SK-N-SH treated with all-trans-retinoic acid at 6 μM for 48 hours (cell line): Measurements from ENCODE around the gene ENO4.

Experiments
- ATAC-seq: fragments of 200-7000 bp; cut with Tn5 transposase; 3 replicates; pipeline ENCODE4 v1.9.1; 2020; ENCODE audit warnings: mild to moderate bottlenecking, moderate library complexity
- ARNTL ChIP-seq: fragments of 450-650 bp; formaldehyde crosslinking; IDR thresholded peaks from 2 replicates; pipeline ENCODE4 v1.5.0; 2020; ENCODE audit warnings: low read depth, mild to moderate bottlenecking, moderate library complexity, borderline replicate concordance
- BACH2 ChIP-seq: fragments of 250-450 bp; sonication (Bioruptor Pico); IDR thresholded peaks from 2 replicates; pipeline ENCODE4 v1.9.0; 2021; ENCODE audit warnings: mild to moderate bottlenecking, borderline replicate concordance
- ISL1 ChIP-seq: fragments of 250-450 bp; sonication (Bioruptor Pico); IDR thresholded peaks from 2 replicates; pipeline ENCODE4 v2.1.2; 2022; ENCODE audit warnings: mild to moderate bottlenecking, moderate library complexity
- OSR1 ChIP-seq: fragments of 250-450 bp; sonication (Bioruptor Pico); IDR thresholded peaks from 2 replicates; pipeline ENCODE4 v1.8.0; 2022; ENCODE audit warnings: moderate library complexity, mild to moderate bottlenecking, inconsistent platforms
- PPARA ChIP-seq: fragments of 250-450 bp; sonication (Bioruptor Pico); IDR thresholded peaks from 2 replicates; pipeline ENCODE4 v1.5.0; 2020; ENCODE audit warnings: mild to moderate bottlenecking, borderline replicate concordance
- RARB ChIP-seq: fragments of 250-450 bp; sonication (Bioruptor Pico); IDR thresholded peaks from 2 replicates; pipeline ENCODE4 v1.8.0; 2021; ENCODE audit warnings: mild to moderate bottlenecking, moderate library complexity
- TCF4 ChIP-seq: fragments of 250-450 bp; sonication (Bioruptor Pico); IDR thresholded peaks from 2 replicates; pipeline ENCODE4 v1.8.0; 2021; ENCODE audit warnings: mild to moderate bottlenecking, moderate library complexity, borderline replicate concordance
- TOX ChIP-seq: fragments of 250-450 bp; sonication (Bioruptor Pico); IDR thresholded peaks from 2 replicates; pipeline ENCODE4 v1.8.0; 2021; ENCODE audit warnings: mild to moderate bottlenecking, moderate library complexity, borderline replicate concordance
- ZC3H10 ChIP-seq: fragments of 250-450 bp; sonication (Bioruptor Pico); IDR thresholded peaks from 2 replicates; pipeline ENCODE4 v1.5.1; 2021; ENCODE audit warnings: mild to moderate bottlenecking, moderate library complexity
- ZFP3 ChIP-seq: fragments of 250-450 bp; sonication (Bioruptor Pico); IDR thresholded peaks from 2 replicates; pipeline ENCODE4 v1.5.0; 2020; ENCODE audit warnings: mild to moderate bottlenecking, moderate library complexity
- ZFP30 ChIP-seq: fragments of 450-650 bp; formaldehyde crosslinking; IDR thresholded peaks from 2 replicates; pipeline ENCODE4 v1.5.0; 2022; ENCODE audit warnings: mild to moderate bottlenecking, moderate library complexity
- ZNF565 ChIP-seq: fragments of 450-650 bp; formaldehyde crosslinking; conservative IDR thresholded peaks from 2 replicates; pipeline ENCODE4 v1.5.0; 2020; ENCODE audit warnings: low read depth, mild to moderate bottlenecking, moderate library complexity
- ZNF70 ChIP-seq: fragments of 450-650 bp; formaldehyde crosslinking; IDR thresholded peaks from 2 replicates; pipeline ENCODE4 v1.5.0; 2020; ENCODE audit warnings: mild to moderate bottlenecking, moderate library complexity
- ZNF8 ChIP-seq: fragments of 450-650 bp; formaldehyde crosslinking; IDR thresholded peaks from 2 replicates; pipeline ENCODE4 v1.5.0; 2020; ENCODE audit warnings: mild to moderate bottlenecking, moderate library complexity
- TF ChIP-seq, protein P1 (sequence below): fragments of 250-450 bp; sonication (Bioruptor Pico); IDR thresholded peaks from 2 replicates; pipeline ENCODE4 v1.8.0; 2021; ENCODE audit warnings: low read depth, mild to moderate bottlenecking, moderate library complexity, borderline replicate concordance
- TF ChIP-seq, protein P2 (sequence below): fragments of 250-450 bp; sonication (Bioruptor Pico); IDR thresholded peaks from 2 replicates; pipeline ENCODE4 v1.5.1; 2021; ENCODE audit warnings: mild to moderate bottlenecking, moderate library complexity
- TF ChIP-seq, protein P3 (sequence below): fragments of 250-450 bp; sonication (Bioruptor Pico); IDR thresholded peaks from 2 replicates; pipeline ENCODE4 v1.5.1; 2020; ENCODE audit warnings: low read depth, mild to moderate bottlenecking, moderate library complexity
- TF ChIP-seq, protein P4 (sequence below): fragments of 250-450 bp; sonication (Bioruptor Pico); IDR thresholded peaks from 2 replicates; pipeline ENCODE4 v1.8.0; 2020; ENCODE audit warnings: mild to moderate bottlenecking, moderate library complexity, borderline replicate concordance
- TF ChIP-seq, protein P5 (sequence below): fragments of 250-450 bp; sonication (Bioruptor Pico); IDR thresholded peaks from 2 replicates; pipeline ENCODE4 v1.5.0; 2020; ENCODE audit warnings: mild to moderate bottlenecking, moderate library complexity

The ENO4 gene

DNA sequence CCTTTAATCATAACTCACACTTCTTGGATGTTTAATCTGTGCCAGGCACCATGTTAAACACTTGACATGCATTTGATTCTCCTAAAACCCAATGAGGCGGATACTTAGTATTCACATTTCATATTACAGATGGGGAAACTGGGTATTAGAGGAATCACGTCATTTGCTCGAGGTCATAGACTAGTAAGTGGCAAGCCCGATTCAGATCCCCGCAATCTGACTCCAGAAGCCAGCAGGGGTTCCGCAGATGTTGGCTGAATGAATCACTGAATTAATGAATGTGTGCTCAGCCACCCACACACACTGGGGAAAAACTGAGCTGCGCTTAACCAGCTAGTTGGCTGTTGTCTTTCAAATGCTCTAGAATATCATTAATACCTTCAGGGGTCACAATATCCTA, 22.5 kb upstream of the ENO4 start:
- ATAC-seq, result no peak
- TF ChIP-seq ISL1 (CRISPR knock-in tag), result no peak
- TF ChIP-seq, protein P1, sequence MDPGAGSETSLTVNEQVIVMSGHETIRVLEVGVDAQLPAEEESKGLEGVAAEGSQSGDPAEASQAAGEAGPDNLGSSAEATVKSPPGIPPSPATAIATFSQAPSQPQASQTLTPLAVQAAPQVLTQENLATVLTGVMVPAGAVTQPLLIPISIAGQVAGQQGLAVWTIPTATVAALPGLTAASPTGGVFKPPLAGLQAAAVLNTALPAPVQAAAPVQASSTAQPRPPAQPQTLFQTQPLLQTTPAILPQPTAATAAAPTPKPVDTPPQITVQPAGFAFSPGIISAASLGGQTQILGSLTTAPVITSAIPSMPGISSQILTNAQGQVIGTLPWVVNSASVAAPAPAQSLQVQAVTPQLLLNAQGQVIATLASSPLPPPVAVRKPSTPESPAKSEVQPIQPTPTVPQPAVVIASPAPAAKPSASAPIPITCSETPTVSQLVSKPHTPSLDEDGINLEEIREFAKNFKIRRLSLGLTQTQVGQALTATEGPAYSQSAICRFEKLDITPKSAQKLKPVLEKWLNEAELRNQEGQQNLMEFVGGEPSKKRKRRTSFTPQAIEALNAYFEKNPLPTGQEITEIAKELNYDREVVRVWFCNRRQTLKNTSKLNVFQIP (CRISPR knock-in tag), result no peak
- TF ChIP-seq, protein P2, sequence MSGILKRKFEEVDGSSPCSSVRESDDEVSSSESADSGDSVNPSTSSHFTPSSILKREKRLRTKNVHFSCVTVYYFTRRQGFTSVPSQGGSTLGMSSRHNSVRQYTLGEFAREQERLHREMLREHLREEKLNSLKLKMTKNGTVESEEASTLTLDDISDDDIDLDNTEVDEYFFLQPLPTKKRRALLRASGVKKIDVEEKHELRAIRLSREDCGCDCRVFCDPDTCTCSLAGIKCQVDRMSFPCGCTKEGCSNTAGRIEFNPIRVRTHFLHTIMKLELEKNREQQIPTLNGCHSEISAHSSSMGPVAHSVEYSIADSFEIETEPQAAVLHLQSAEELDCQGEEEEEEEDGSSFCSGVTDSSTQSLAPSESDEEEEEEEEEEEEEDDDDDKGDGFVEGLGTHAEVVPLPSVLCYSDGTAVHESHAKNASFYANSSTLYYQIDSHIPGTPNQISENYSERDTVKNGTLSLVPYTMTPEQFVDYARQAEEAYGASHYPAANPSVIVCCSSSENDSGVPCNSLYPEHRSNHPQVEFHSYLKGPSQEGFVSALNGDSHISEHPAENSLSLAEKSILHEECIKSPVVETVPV (CRISPR knock-in tag), result no peak
- TF ChIP-seq RARB (CRISPR knock-in tag), result no peak
- TF ChIP-seq TCF4 (CRISPR knock-in tag), result no peak
- no peak for TF ChIP-seq ARNTL (CRISPR knock-in tag)
- no peak for TF ChIP-seq OSR1 (CRISPR knock-in tag)
- no peak for TF ChIP-seq ZFP30
- no peak for TF ChIP-seq ZNF70
- TF ChIP-seq ZFP3 (CRISPR knock-in tag), result no peak
- TF ChIP-seq, protein P3, sequence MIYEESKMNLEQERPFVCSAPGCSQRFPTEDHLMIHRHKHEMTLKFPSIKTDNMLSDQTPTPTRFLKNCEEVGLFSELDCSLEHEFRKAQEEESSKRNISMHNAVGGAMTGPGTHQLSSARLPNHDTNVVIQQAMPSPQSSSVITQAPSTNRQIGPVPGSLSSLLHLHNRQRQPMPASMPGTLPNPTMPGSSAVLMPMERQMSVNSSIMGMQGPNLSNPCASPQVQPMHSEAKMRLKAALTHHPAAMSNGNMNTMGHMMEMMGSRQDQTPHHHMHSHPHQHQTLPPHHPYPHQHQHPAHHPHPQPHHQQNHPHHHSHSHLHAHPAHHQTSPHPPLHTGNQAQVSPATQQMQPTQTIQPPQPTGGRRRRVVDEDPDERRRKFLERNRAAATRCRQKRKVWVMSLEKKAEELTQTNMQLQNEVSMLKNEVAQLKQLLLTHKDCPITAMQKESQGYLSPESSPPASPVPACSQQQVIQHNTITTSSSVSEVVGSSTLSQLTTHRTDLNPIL (CRISPR knock-in tag), result no peak
- TF ChIP-seq BACH2 (CRISPR knock-in tag), result no peak
- TF ChIP-seq ZNF565, result no peak
- no peak for TF ChIP-seq TOX
- TF ChIP-seq, protein P4, sequence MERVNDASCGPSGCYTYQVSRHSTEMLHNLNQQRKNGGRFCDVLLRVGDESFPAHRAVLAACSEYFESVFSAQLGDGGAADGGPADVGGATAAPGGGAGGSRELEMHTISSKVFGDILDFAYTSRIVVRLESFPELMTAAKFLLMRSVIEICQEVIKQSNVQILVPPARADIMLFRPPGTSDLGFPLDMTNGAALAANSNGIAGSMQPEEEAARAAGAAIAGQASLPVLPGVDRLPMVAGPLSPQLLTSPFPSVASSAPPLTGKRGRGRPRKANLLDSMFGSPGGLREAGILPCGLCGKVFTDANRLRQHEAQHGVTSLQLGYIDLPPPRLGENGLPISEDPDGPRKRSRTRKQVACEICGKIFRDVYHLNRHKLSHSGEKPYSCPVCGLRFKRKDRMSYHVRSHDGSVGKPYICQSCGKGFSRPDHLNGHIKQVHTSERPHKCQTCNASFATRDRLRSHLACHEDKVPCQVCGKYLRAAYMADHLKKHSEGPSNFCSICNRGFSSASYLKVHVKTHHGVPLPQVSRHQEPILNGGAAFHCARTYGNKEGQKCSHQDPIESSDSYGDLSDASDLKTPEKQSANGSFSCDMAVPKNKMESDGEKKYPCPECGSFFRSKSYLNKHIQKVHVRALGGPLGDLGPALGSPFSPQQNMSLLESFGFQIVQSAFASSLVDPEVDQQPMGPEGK (CRISPR knock-in tag), result no peak
- TF ChIP-seq, protein P5, sequence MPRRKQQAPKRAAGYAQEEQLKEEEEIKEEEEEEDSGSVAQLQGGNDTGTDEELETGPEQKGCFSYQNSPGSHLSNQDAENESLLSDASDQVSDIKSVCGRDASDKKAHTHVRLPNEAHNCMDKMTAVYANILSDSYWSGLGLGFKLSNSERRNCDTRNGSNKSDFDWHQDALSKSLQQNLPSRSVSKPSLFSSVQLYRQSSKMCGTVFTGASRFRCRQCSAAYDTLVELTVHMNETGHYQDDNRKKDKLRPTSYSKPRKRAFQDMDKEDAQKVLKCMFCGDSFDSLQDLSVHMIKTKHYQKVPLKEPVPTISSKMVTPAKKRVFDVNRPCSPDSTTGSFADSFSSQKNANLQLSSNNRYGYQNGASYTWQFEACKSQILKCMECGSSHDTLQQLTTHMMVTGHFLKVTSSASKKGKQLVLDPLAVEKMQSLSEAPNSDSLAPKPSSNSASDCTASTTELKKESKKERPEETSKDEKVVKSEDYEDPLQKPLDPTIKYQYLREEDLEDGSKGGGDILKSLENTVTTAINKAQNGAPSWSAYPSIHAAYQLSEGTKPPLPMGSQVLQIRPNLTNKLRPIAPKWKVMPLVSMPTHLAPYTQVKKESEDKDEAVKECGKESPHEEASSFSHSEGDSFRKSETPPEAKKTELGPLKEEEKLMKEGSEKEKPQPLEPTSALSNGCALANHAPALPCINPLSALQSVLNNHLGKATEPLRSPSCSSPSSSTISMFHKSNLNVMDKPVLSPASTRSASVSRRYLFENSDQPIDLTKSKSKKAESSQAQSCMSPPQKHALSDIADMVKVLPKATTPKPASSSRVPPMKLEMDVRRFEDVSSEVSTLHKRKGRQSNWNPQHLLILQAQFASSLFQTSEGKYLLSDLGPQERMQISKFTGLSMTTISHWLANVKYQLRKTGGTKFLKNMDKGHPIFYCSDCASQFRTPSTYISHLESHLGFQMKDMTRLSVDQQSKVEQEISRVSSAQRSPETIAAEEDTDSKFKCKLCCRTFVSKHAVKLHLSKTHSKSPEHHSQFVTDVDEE (CRISPR knock-in tag), result no peak
- no peak for TF ChIP-seq ZC3H10 (CRISPR knock-in tag)
- no peak for TF ChIP-seq ZNF8 (CRISPR knock-in tag)

DNA sequence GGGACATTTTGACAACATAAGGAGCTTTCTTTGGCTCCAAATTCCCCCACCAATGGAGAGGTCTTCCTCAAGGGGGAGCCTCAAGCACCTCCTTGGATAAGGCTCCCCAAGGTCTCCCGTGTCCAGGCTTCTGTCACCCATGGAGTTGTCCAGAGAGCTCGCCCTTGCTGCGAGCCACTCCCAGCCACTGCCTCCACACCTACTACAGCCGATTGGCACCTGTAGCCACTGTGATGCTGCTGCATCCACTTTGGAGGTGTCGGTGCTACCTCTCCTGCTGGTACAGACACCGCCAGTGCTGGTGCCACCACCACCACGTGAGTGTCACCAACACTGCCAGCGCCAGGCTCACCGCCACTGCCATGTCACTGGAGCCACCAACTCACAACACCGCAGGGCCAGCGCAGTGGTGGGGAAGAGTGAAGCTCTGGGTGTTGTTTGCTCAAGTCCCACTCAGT, 22.1 kb upstream of the ENO4 start:
- ATAC-seq, result peak; percentile 40; the same call in 1 of the 3 replicates
- TF ChIP-seq PPARA (CRISPR knock-in tag) (no peak), OSR1 (CRISPR knock-in tag) (no peak), ZNF70 (no peak), ZFP30 (no peak), TOX (no peak), ZNF565 (no peak), TCF4 (CRISPR knock-in tag) (no peak)
- TF ChIP-seq, protein P4 (CRISPR knock-in tag), result no peak
- TF ChIP-seq, protein P1 (CRISPR knock-in tag), result no peak
